H9 (cell line): ENCODE data around the gene FGFR3. TPM values are rescaled to one million over a fixed set of nuclear protein-coding genes. Genes with fewer than 3 reads are reported as not detected.

ENCODE experiments used
- DNase-seq: peaks from one replicate; pipeline ENCODE4 v3.0.0-alpha.2; 2017
- H2AFZ ChIP-seq: one replicate; pipeline ENCODE4 v1.6.1; 2013; ENCODE audit warnings: mild to moderate bottlenecking, low read length, control low read depth, moderate library complexity
- H2AK5ac ChIP-seq: 2 replicates; pipeline ENCODE4 v1.6.1; 2013; ENCODE audit warnings: low read length, control low read depth, mixed read lengths; ENCODE audit not compliant: insufficient read length
- H2BK120ac ChIP-seq: one replicate; pipeline ENCODE4 v1.6.1; 2013; ENCODE audit warnings: low read depth, mild to moderate bottlenecking, low read length, control low read depth, inconsistent platforms; ENCODE audit not compliant: poor library complexity, severe bottlenecking
- H2BK12ac ChIP-seq: 2 replicates; pipeline ENCODE4 v1.6.1; 2013; ENCODE audit warnings: low read length, control low read depth, mixed read lengths, low read depth; ENCODE audit not compliant: insufficient read length
- H2BK15ac ChIP-seq: 2 replicates; pipeline ENCODE4 v1.6.1; 2013; ENCODE audit warnings: low read depth, low read length, control low read depth
- H2BK20ac ChIP-seq: one replicate; pipeline ENCODE4 v1.6.1; 2013; ENCODE audit warnings: low read depth, mild to moderate bottlenecking, low read length, control low read depth, inconsistent platforms; ENCODE audit not compliant: poor library complexity, severe bottlenecking
- H2BK5ac ChIP-seq: 2 replicates; pipeline ENCODE4 v1.6.1; 2013; ENCODE audit warnings: low read length, control low read depth, mixed read lengths; ENCODE audit not compliant: insufficient read length
- H3K14ac ChIP-seq: 2 replicates; pipeline ENCODE4 v1.6.1; 2013; ENCODE audit warnings: low read length, control low read depth; ENCODE audit not compliant: insufficient read depth
- H3K18ac ChIP-seq: 2 replicates; pipeline ENCODE4 v1.6.1; 2013; ENCODE audit warnings: low read depth, mild to moderate bottlenecking, mixed read lengths, low read length, control low read depth; ENCODE audit not compliant: insufficient read length
- H3K23ac ChIP-seq: 2 replicates; pipeline ENCODE4 v1.6.1; 2013; ENCODE audit warnings: low read length, control low read depth, mixed read lengths, low read depth; ENCODE audit not compliant: insufficient read length
- H3K23me2 ChIP-seq: 2 replicates; pipeline ENCODE4 v1.6.1; 2013; ENCODE audit warnings: low read depth, mild to moderate bottlenecking, mixed read lengths, low read length, control low read depth; ENCODE audit not compliant: insufficient read length, poor library complexity, severe bottlenecking
- H3K27ac ChIP-seq: 2 replicates; pipeline ENCODE4 v1.5.1; 2013; ENCODE audit warnings: low read length, control low read depth, mixed read lengths, low read depth; ENCODE audit not compliant: insufficient read length
- H3K27me3 ChIP-seq: 2 replicates; pipeline ENCODE4 v1.6.1; 2013; ENCODE audit warnings: low read length, control low read depth, inconsistent platforms; ENCODE audit not compliant: insufficient read depth
- H3K4ac ChIP-seq: 2 replicates; pipeline ENCODE4 v1.6.1; 2013; ENCODE audit warnings: low read depth, mild to moderate bottlenecking, control low read depth, inconsistent platforms, low read length, moderate library complexity
- H3K4me1 ChIP-seq: 2 replicates; pipeline ENCODE4 v1.6.1; 2013; ENCODE audit warnings: low read length, control low read depth, inconsistent platforms; ENCODE audit not compliant: insufficient read depth
- H3K4me2 ChIP-seq: 2 replicates; pipeline ENCODE4 v1.6.1; 2013; ENCODE audit warnings: low read length, control low read depth, mixed read lengths; ENCODE audit not compliant: insufficient read length, insufficient read depth
- H3K56ac ChIP-seq: 2 replicates; pipeline ENCODE4 v1.6.1; 2013; ENCODE audit warnings: low read depth, mild to moderate bottlenecking, mixed read lengths, low read length, control low read depth; ENCODE audit not compliant: insufficient read length
- H3K79me1 ChIP-seq: 2 replicates; pipeline ENCODE4 v1.6.1; 2013; ENCODE audit warnings: low read depth, mild to moderate bottlenecking, moderate library complexity, low read length, control low read depth, inconsistent platforms; ENCODE audit not compliant: insufficient read depth, poor library complexity, severe bottlenecking
- H3K79me2 ChIP-seq: 2 replicates; pipeline ENCODE4 v1.6.1; 2013; ENCODE audit warnings: low read length, control low read depth, inconsistent platforms; ENCODE audit not compliant: insufficient read depth
- H3K9ac ChIP-seq: 2 replicates; pipeline ENCODE4 v1.6.1; 2013; ENCODE audit warnings: low read length, control low read depth, mixed read lengths; ENCODE audit not compliant: insufficient read length; ENCODE audit errors: extremely low read depth
- H3K9me3 ChIP-seq: one replicate; pipeline ENCODE4 v1.6.1; 2013; ENCODE audit warnings: low read depth, low read length, inconsistent platforms; ENCODE audit not compliant: control insufficient read depth
- H3T11ph ChIP-seq: one replicate; pipeline ENCODE4 v1.6.1; 2013; ENCODE audit warnings: mild to moderate bottlenecking, low read length, control low read depth, inconsistent platforms
- H4K20me1 ChIP-seq: one replicate; pipeline ENCODE4 v1.6.1; 2013; ENCODE audit not compliant: control insufficient read depth, insufficient read length, insufficient read depth
- H4K5ac ChIP-seq: 2 replicates; pipeline ENCODE4 v1.6.1; 2013; ENCODE audit warnings: low read depth, mild to moderate bottlenecking, mixed read lengths, low read length, control low read depth; ENCODE audit not compliant: insufficient read length
- H4K8ac ChIP-seq: replicated peaks from 2 replicates; pipeline ENCODE4 v1.6.1; 2013; ENCODE audit warnings: low read length, control low read depth, mixed read lengths, low read depth; ENCODE audit not compliant: insufficient read length
- H4K91ac ChIP-seq: 2 replicates; pipeline ENCODE4 v1.6.1; 2013; ENCODE audit warnings: low read depth, mild to moderate bottlenecking, moderate library complexity, mixed read lengths, low read length, control low read depth; ENCODE audit not compliant: insufficient read length
- H3K27ac Mint-ChIP-seq, 3 experiments: 2 replicates in 2 of 3; 3 replicates in 1 of 3; pipeline ENCODE4 v1.8.0; 2020 to 2021; ENCODE audit warnings: mixed read lengths in 3 of 3, mild to moderate bottlenecking in 1 of 3, moderate library complexity in 1 of 3
- H3K27me3 Mint-ChIP-seq: 2 replicates; pipeline ENCODE4 v1.8.0; 2021; ENCODE audit warnings: low read depth, mild to moderate bottlenecking, moderate library complexity, mixed read lengths
- H3K36me3 Mint-ChIP-seq, 3 experiments: 2 replicates in 2 of 3; 3 replicates in 1 of 3; pipeline ENCODE4 v1.8.0; 2020 to 2021; ENCODE audit warnings: low read depth in 3 of 3, mixed read lengths in 3 of 3; ENCODE audit not compliant: insufficient read depth in 1 of 3
- H3K4me1 Mint-ChIP-seq, 2 experiments: 2 replicates each; pipeline ENCODE4 v1.8.0; 2020; ENCODE audit warnings: mixed read lengths in 2 of 2
- H3K4me3 Mint-ChIP-seq, 2 experiments: 2 replicates in 1 of 2; 3 replicates in 1 of 2; pipeline ENCODE4 v1.8.0; 2020 to 2021; ENCODE audit warnings: mild to moderate bottlenecking in 2 of 2, mixed read lengths in 2 of 2, moderate library complexity in 1 of 2
- H3K9me3 Mint-ChIP-seq, 2 experiments: 2 replicates in 1 of 2; 3 replicates in 1 of 2; pipeline ENCODE4 v1.8.0; 2020; ENCODE audit warnings: mild to moderate bottlenecking in 2 of 2, mixed read lengths in 2 of 2, moderate library complexity in 1 of 2
- WGBS: extraction: QIAGEN DNeasy Blood & Tissue Kit; methylation state at CpG from one replicate; pipeline ENCODE4 v1.1.7; 2013; ENCODE audit warnings: missing lambda C conversion rate, low lambda C conversion rate, mixed read lengths; ENCODE audit not compliant: insufficient read length; ENCODE audit errors: extremely low coverage; 5-methylcytosine and 5-hydroxymethylcytosine counted together
- total RNA-seq: library from RNA; stranded (reverse); gene quantifications from 2 replicates; pipeline ENCODE4 v1.2.1, GENCODE V29; 2021
- TF ChIP-seq, protein P1 (sequence below): fragments of 200-600 bp; sonication (generic); conservative IDR thresholded peaks from 3 replicates; pipeline ENCODE4 v1.8.0; 2021; ENCODE audit warnings: antibody characterized with exemption, mild to moderate bottlenecking

Gene FGFR3
- total RNA-seq, 1 experiment from 2014 or later, result 75.7 TPM

DNA sequence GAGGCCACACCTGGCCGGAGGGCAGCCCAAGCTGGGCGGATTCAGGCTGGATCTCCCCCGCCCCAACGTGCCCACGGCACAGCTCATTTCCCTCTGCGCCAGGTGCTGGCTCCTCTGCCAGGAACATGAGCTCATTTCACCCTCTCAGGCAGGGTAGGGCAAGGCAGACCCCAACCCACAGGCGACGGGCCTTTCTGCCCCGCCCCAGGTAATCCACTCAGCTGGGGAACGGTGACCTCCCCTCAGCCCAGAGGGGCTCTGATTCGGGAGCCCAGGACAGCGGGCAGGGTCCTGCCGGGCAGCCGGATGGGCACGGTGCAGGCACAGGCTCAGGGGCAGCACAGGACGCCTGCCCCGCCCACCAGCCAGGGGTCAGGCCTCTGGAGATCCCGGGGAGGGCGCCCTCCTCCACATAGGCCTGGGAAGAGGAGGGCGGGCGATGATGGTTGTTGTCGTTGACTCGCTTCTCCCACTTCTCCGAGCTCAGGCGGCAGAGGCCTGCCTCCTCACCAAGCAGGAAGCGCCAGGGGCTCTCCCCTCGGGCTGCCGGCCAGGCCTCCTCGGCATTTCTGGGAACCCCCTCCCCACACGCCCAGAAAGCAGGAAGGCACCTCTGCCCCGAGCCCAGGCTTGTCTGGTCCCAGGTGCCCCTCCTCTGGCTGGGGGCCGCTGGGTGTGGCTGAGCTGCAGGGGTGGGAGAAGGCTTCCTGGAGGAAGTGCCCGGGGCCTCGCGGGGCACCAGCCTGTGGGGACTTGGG is 40.6 kb upstream of the FGFR3 start:
- no peaks in the 10 kb centered on the region for H3K4me1 ChIP-seq
- H2BK12ac ChIP-seq, result no peak overlapping the region
- H4K20me1 ChIP-seq, result no peaks in the 10 kb centered on the region
- H3K9me3 ChIP-seq, result no peaks in the 10 kb centered on the region
- TF ChIP-seq, protein P1, sequence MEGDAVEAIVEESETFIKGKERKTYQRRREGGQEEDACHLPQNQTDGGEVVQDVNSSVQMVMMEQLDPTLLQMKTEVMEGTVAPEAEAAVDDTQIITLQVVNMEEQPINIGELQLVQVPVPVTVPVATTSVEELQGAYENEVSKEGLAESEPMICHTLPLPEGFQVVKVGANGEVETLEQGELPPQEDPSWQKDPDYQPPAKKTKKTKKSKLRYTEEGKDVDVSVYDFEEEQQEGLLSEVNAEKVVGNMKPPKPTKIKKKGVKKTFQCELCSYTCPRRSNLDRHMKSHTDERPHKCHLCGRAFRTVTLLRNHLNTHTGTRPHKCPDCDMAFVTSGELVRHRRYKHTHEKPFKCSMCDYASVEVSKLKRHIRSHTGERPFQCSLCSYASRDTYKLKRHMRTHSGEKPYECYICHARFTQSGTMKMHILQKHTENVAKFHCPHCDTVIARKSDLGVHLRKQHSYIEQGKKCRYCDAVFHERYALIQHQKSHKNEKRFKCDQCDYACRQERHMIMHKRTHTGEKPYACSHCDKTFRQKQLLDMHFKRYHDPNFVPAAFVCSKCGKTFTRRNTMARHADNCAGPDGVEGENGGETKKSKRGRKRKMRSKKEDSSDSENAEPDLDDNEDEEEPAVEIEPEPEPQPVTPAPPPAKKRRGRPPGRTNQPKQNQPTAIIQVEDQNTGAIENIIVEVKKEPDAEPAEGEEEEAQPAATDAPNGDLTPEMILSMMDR, result 0 out of 3 replicates have a peak, but pooled peaks have one; percentile 19
- no peak overlapping the region for H2AFZ ChIP-seq
- Mint-ChIP-seq H3K9me3 (no peaks in the 10 kb centered on the region), H3K36me3 (no peaks in the 10 kb centered on the region), H3K4me1 (peaks cover 0 to 11% of the 10 kb centered on the region in 2 experiments; a peak in 2 of 4 replicates), H3K4me3 (no peak overlapping the region), H3K27ac (no peak overlapping the region), H3K27me3 (no peaks in the 10 kb centered on the region)
- DNase-seq, result no peak
- no peak overlapping the region for H2AK5ac ChIP-seq
- no CpG with 5 or more reads among the region's 35 CpGs for WGBS
- no peak overlapping the region for H3K4ac ChIP-seq
- no peaks in the 10 kb centered on the region for H3K79me2 ChIP-seq
- no peaks in the 10 kb centered on the region for H3K79me1 ChIP-seq
- H2BK120ac ChIP-seq, result no peak overlapping the region
- no peak overlapping the region for H3K23ac ChIP-seq
- H4K8ac ChIP-seq, result no peak overlapping the region
- H3K18ac ChIP-seq, result no peak overlapping the region
- no peak overlapping the region for H3K27ac ChIP-seq
- no peak overlapping the region for H2BK5ac ChIP-seq
- no peak overlapping the region for H3K9ac ChIP-seq
- no peak overlapping the region for H3K4me2 ChIP-seq
- H3K23me2 ChIP-seq, result no peaks in the 10 kb centered on the region
- no peak overlapping the region for H2BK20ac ChIP-seq
- H2BK15ac ChIP-seq, result no peak overlapping the region
- H3K14ac ChIP-seq, result no peak overlapping the region; the same call in 1 of the 2 replicates
- no peaks in the 10 kb centered on the region for H3K27me3 ChIP-seq
- H3T11ph ChIP-seq, result no peak overlapping the region
- no peak overlapping the region for H3K56ac ChIP-seq
- H4K91ac ChIP-seq, result no peak overlapping the region
- H4K5ac ChIP-seq, result no peak overlapping the region
